Cardiac muscle cell (in vitro differentiated cells and primary cell): ENCODE data around the gene C1orf216. TPM values are rescaled to one million over a fixed set of nuclear protein-coding genes. Genes with fewer than 3 reads are reported as not detected.

Experiments
- DNase-seq, 2 donors: peaks; one replicate each; pipeline versions ENCODE4 v3.0.0 to v3.0.0-alpha.2; 2010 to 2017; ENCODE audit warnings: low read depth in 1 of 2, low spot score in 1 of 2
- H3K27ac ChIP-seq: fragments of 200-600 bp; sonication (generic); 2 replicates; pipeline ENCODE4 v1.5.1; 2016
- H3K27me3 ChIP-seq: fragments of 200-600 bp; sonication (generic); 2 replicates; pipeline ENCODE4 v1.6.0; 2016; ENCODE audit warnings: control low read depth
- H3K36me3 ChIP-seq: fragments of 200-600 bp; sonication (generic); 2 replicates; pipeline ENCODE4 v1.5.1; 2016; ENCODE audit warnings: control low read depth
- H3K4me1 ChIP-seq: fragments of 200-600 bp; sonication (generic); 2 replicates; pipeline ENCODE4 v1.8.1; 2017; ENCODE audit warnings: low read depth, mild to moderate bottlenecking, mixed run types
- H3K4me3 ChIP-seq: fragments of 200-600 bp; sonication (generic); 2 replicates; pipeline ENCODE4 v1.5.1; 2016; ENCODE audit warnings: mild to moderate bottlenecking
- H3K9me3 ChIP-seq: fragments of 200-600 bp; sonication (generic); 2 replicates; pipeline ENCODE4 v1.5.1; 2017; ENCODE audit warnings: low read depth, mild to moderate bottlenecking, control low read depth
- CTCF ChIP-seq: IDR thresholded peaks from 2 replicates; pipeline ENCODE4 v1.5.1; 2012; ENCODE audit warnings: low read depth, mild to moderate bottlenecking, low read length
- polyA plus RNA-seq: library from polyadenylated mRNA; unstranded; fragments of >200 nt; fragmentation: Nextera tagmentation; extraction: Ambion mirVana; gene quantifications from 2 replicates; pipeline ENCODE4 v1.2.1, GENCODE V29; 2016
- total RNA-seq: library from RNA; depleted of rRNA; stranded (reverse); fragments of >200 nt; gene quantifications from 2 replicates; pipeline ENCODE4 v1.2.3, GENCODE V29; 2016

C1orf216 gene
- total and polyA plus RNA-seq, 2 experiments from 2014 or later = 1.3 to 1.7 TPM

- Histone ChIP-seq H3K4me3 (no peak overlapping the region), H3K9me3 (no peaks in the 10 kb centered on the region), H3K27me3 (no peaks in the 10 kb centered on the region), H3K27ac (no peak overlapping the region), H3K4me1 (no peaks in the 10 kb centered on the region), H3K36me3 (peaks cover 4% of the 10 kb centered on the region)
- no peak for DNase-seq
- TF ChIP-seq CTCF = no peak
Measured at GRCh38 chr1:35753626-35754260, 35.1 kb upstream of the C1orf216 start.

- no peaks in the 10 kb centered on the region for H3K4me1 ChIP-seq
- DNase-seq = no peak
- TF ChIP-seq CTCF = no peak
- no peak overlapping the region for H3K27ac ChIP-seq
- peaks cover 4% of the 10 kb centered on the region for H3K36me3 ChIP-seq
- H3K27me3 ChIP-seq = no peaks in the 10 kb centered on the region
- H3K9me3 ChIP-seq = no peaks in the 10 kb centered on the region
- no peak overlapping the region for H3K4me3 ChIP-seq
Measured at GRCh38 chr1:35748326-35748725, 29.6 kb upstream of the C1orf216 start.

- TF ChIP-seq CTCF = no peak
- peaks cover 4% of the 10 kb centered on the region for H3K36me3 ChIP-seq
- no peaks in the 10 kb centered on the region for H3K27me3 ChIP-seq
- no peaks in the 10 kb centered on the region for H3K9me3 ChIP-seq
- no peak overlapping the region for H3K4me3 ChIP-seq
- no peak overlapping the region for H3K27ac ChIP-seq
- no peak for DNase-seq
- no peaks in the 10 kb centered on the region for H3K4me1 ChIP-seq
Measured at GRCh38 chr1:35745124-35745730, 26.5 kb upstream of the C1orf216 start.

- H3K36me3 ChIP-seq = no peaks in the 10 kb centered on the region
- no peak for TF ChIP-seq CTCF
- H3K4me1 ChIP-seq = no peaks in the 10 kb centered on the region
- H3K4me3 ChIP-seq = no peak overlapping the region
- no peaks in the 10 kb centered on the region for H3K9me3 ChIP-seq
- H3K27me3 ChIP-seq = no peaks in the 10 kb centered on the region
- H3K27ac ChIP-seq = no peak overlapping the region
- no peak for DNase-seq
Measured at GRCh38 chr1:35737120-35737519, 18.4 kb upstream of the C1orf216 start.

- no peak for DNase-seq
Measured at GRCh38 chr1:35727434-35728040, 8.9 kb upstream of the C1orf216 start.

More at GRCh38 chr1:35727434-35728040, 8.9 kb upstream of the C1orf216 start:
- no peaks in the 10 kb centered on the region for H3K9me3 ChIP-seq
- no peaks in the 10 kb centered on the region for H3K4me1 ChIP-seq
- no peaks in the 10 kb centered on the region for H3K27me3 ChIP-seq
- H3K4me3 ChIP-seq = no peak overlapping the region
- H3K36me3 ChIP-seq = no peaks in the 10 kb centered on the region
- H3K27ac ChIP-seq = no peak overlapping the region
- TF ChIP-seq CTCF = no peak
